Endodermal cell (in vitro differentiated cells): ENCODE data around the gene POLR1E. TPM values are rescaled to one million over a fixed set of nuclear protein-coding genes. Genes with fewer than 3 reads are reported as not detected.

ENCODE experiments used
- DNase-seq: peaks from one replicate; pipeline ENCODE4 v3.0.0-alpha.2; 2017
- H3K27ac ChIP-seq: 2 replicates; pipeline ENCODE4 v1.5.1; 2013; ENCODE audit warnings: mild to moderate bottlenecking, low read depth, low read length, moderate library complexity
- H3K27me3 ChIP-seq: 2 replicates; pipeline ENCODE4 v1.6.1; 2013; ENCODE audit warnings: mild to moderate bottlenecking, low read length, moderate library complexity; ENCODE audit not compliant: insufficient read depth, control insufficient read depth, poor library complexity, severe bottlenecking
- H3K36me3 ChIP-seq: 2 replicates; pipeline ENCODE4 v1.7.0; 2013; ENCODE audit warnings: mild to moderate bottlenecking, low read length, moderate library complexity; ENCODE audit not compliant: control insufficient read depth, insufficient read depth
- H3K4me1 ChIP-seq: one replicate; pipeline ENCODE4 v1.7.0; 2013; ENCODE audit warnings: low read length; ENCODE audit not compliant: control insufficient read depth, insufficient read depth
- H3K4me3 ChIP-seq: 2 replicates; pipeline ENCODE4 v1.5.1; 2013; ENCODE audit warnings: mild to moderate bottlenecking, low read length, moderate library complexity
- H3K9ac ChIP-seq: 2 replicates; pipeline ENCODE4 v1.6.1; 2013; ENCODE audit warnings: mild to moderate bottlenecking, low read length, moderate library complexity; ENCODE audit not compliant: poor library complexity, severe bottlenecking; ENCODE audit errors: extremely low read depth
- H3K9me3 ChIP-seq: 2 replicates; pipeline ENCODE4 v1.6.1; 2013; ENCODE audit warnings: mild to moderate bottlenecking, low read length, moderate library complexity; ENCODE audit not compliant: control insufficient read depth
- H3K27ac Mint-ChIP-seq: 2 replicates; pipeline ENCODE4 v1.8.0; 2020; ENCODE audit warnings: mixed read lengths
- H3K27me3 Mint-ChIP-seq: 2 replicates; pipeline ENCODE4 v1.8.0; 2021; ENCODE audit warnings: mild to moderate bottlenecking, mixed read lengths; ENCODE audit not compliant: insufficient read depth
- H3K36me3 Mint-ChIP-seq: 2 replicates; pipeline ENCODE4 v1.8.0; 2020; ENCODE audit warnings: low read depth, mixed read lengths
- H3K4me1 Mint-ChIP-seq: 2 replicates; pipeline ENCODE4 v1.8.0; 2020; ENCODE audit warnings: mixed read lengths
- H3K4me3 Mint-ChIP-seq: 2 replicates; pipeline ENCODE4 v1.8.0; 2020; ENCODE audit warnings: mild to moderate bottlenecking, moderate library complexity, mixed read lengths
- H3K9me3 Mint-ChIP-seq: 2 replicates; pipeline ENCODE4 v1.8.0; 2020; ENCODE audit warnings: mild to moderate bottlenecking, mixed read lengths
- CTCF ChIP-seq: fragments of 200-600 bp; sonication (generic); conservative IDR thresholded peaks from 2 replicates; pipeline ENCODE4 v1.5.0; 2021; ENCODE audit warnings: antibody characterized with exemption, mild to moderate bottlenecking
- WGBS, 2 experiments: methylation state at CpG; one replicate each; pipeline versions ENCODE4 v1.1.5 to v1.1.7; 2013; ENCODE audit warnings: missing lambda C conversion rate in 2 of 2, mixed read lengths in 1 of 2; ENCODE audit not compliant: insufficient coverage in 1 of 2, insufficient read length in 1 of 2; 5-methylcytosine and 5-hydroxymethylcytosine counted together
- total RNA-seq, 2 donors: library from RNA; stranded (reverse); fragmentation: NEBNext Ultra II Directional in 1 of 2; extraction: Animal tissue kit (Norgen Biotek cat#: 25700) in 1 of 2; gene quantifications; 2 replicates in 1 of 2; 3 replicates in 1 of 2; pipeline ENCODE4 v1.2.1, GENCODE V29; 2021

POLR1E gene
- total RNA-seq, 2 donors from 2014 or later: 23.5 to 25.2 TPM

- Histone ChIP-seq H3K4me1 (no peaks in the 10 kb centered on the region), H3K4me3 (no peak overlapping the region), H3K9ac (no peak overlapping the region), H3K9me3 (no peaks in the 10 kb centered on the region), H3K27me3 (no peaks in the 10 kb centered on the region), H3K27ac (no peak overlapping the region), H3K36me3 (peaks cover 61% of the 10 kb centered on the region)
- DNase-seq: no peak
- Mint-ChIP-seq H3K27ac (peak overlapping the region; percentile 26), H3K4me3 (no peak overlapping the region), H3K36me3 (peaks cover 68% of the 10 kb centered on the region), H3K27me3 (no peaks in the 10 kb centered on the region), H3K4me1 (no peaks in the 10 kb centered on the region), H3K9me3 (no peaks in the 10 kb centered on the region)
- TF ChIP-seq CTCF: no peak
- WGBS, 2 experiments: 93 to 96% methylated on average over 6 to 8 of the region's 8 CpGs
Observed at GRCh38 chr9:37541465-37541864, 55.7 kb downstream of the POLR1E start.

GRCh38 chr9:37542488-37542887 is 56.7 kb downstream of the POLR1E start:
- 93 to 94% methylated on average over 2 to 6 of the region's 6 CpGs for WGBS, 2 experiments
- DNase-seq: no peak
- Mint-ChIP-seq H3K27me3 (no peaks in the 10 kb centered on the region), H3K36me3 (peaks cover 62% of the 10 kb centered on the region), H3K4me1 (no peaks in the 10 kb centered on the region), H3K9me3 (no peaks in the 10 kb centered on the region), H3K27ac (no peak overlapping the region), H3K4me3 (no peak overlapping the region)
- Histone ChIP-seq H3K4me3 (no peak overlapping the region), H3K4me1 (no peaks in the 10 kb centered on the region), H3K27ac (no peak overlapping the region), H3K36me3 (peaks cover 60% of the 10 kb centered on the region), H3K9ac (no peak overlapping the region), H3K27me3 (no peaks in the 10 kb centered on the region), H3K9me3 (peaks cover 6% of the 10 kb centered on the region)
- no peak for TF ChIP-seq CTCF

- H3K4me1 ChIP-seq: no peaks in the 10 kb centered on the region
- no peaks in the 10 kb centered on the region for H3K9me3 Mint-ChIP-seq
- no peak overlapping the region for H3K9ac ChIP-seq
- no peak overlapping the region for H3K4me3 ChIP-seq
- no peaks in the 10 kb centered on the region for H3K27me3 ChIP-seq
- H3K4me3 Mint-ChIP-seq: no peak overlapping the region
- H3K36me3 ChIP-seq: peaks cover 60% of the 10 kb centered on the region
- no peak for DNase-seq
- peaks cover 10% of the 10 kb centered on the region for H3K9me3 ChIP-seq
- H3K27ac Mint-ChIP-seq: no peak overlapping the region
- H3K27ac ChIP-seq: no peak overlapping the region
- no peak for TF ChIP-seq CTCF
- peaks cover 62% of the 10 kb centered on the region for H3K36me3 Mint-ChIP-seq
- 71 to 78% methylated on average over 1 of the region's 1 CpG for WGBS, 2 experiments
- H3K27me3 Mint-ChIP-seq: no peaks in the 10 kb centered on the region
- H3K4me1 Mint-ChIP-seq: no peaks in the 10 kb centered on the region
Observed at GRCh38 chr9:37542895-37543294, 57.1 kb downstream of the POLR1E start.
